ENCODE data around the gene NAB2.
A peak's percentile ranks its signal among the peaks of the same experiment; 100 is the strongest.

- TF ChIP-seq CREM (IDR thresholded peaks at IDR 0.05; ENCODE audit: low read depth) (peak; percentile 72), SAFB (IDR thresholded peaks at IDR 0.05; ENCODE audit: borderline replicate concordance, low read depth, low read length) (peak; percentile 61; the same call in 1 of the 2 replicates), MAZ (CRISPR knock-in tag; conservative IDR thresholded peaks at IDR 0.05 in 1 of 2, IDR thresholded peaks at IDR 0.05 in 1 of 2) (peak; percentile 28 to 67; a peak in 3 of 4 replicates), FOXM1 (IDR thresholded peaks at IDR 0.05; ENCODE audit: low read depth) (no peak), FOXM1 (CRISPR knock-in tag; IDR thresholded peaks at IDR 0.05; ENCODE audit: low read depth) (peak; percentile 62; the same call in 1 of the 2 replicates), BRF1 (IDR thresholded peaks at IDR 0.05; ENCODE audit: borderline replicate concordance, extremely low read depth, insufficient read length) (no peak), ZBTB12 (CRISPR knock-in tag; IDR thresholded peaks at IDR 0.05) (no peak; the same call in 1 of the 2 replicates)
These were observed at the start of gene NAB2 for GRCh38 chr12:57088354-57089270.

All from K562 (cell line).